HFFc6 (cell line): Measurements from ENCODE around the gene CFL1. TPM values are rescaled to one million over a fixed set of nuclear protein-coding genes. Genes with fewer than 3 reads are reported as not detected.
A peak's percentile ranks its signal among the peaks of the same experiment; 100 is the strongest.

ENCODE experiments used
- DNase-seq: peaks from one replicate; pipeline ENCODE4 v3.0.0-alpha.2; 2018
- H3K27ac Mint-ChIP-seq: 2 replicates; pipeline ENCODE4 v1.8.0; 2020; ENCODE audit warnings: mild to moderate bottlenecking, mixed read lengths
- H3K27me3 Mint-ChIP-seq: 2 replicates; pipeline ENCODE4 v1.8.0; 2021; ENCODE audit warnings: mild to moderate bottlenecking, moderate library complexity, mixed read lengths; ENCODE audit not compliant: insufficient read depth
- H3K36me3 Mint-ChIP-seq: 2 replicates; pipeline ENCODE4 v1.8.0; 2021; ENCODE audit warnings: low read depth, mixed read lengths
- H3K4me1 Mint-ChIP-seq: 2 replicates; pipeline ENCODE4 v1.8.0; 2020; ENCODE audit warnings: low read depth, mixed read lengths
- H3K4me3 Mint-ChIP-seq: 2 replicates; pipeline ENCODE4 v1.8.0; 2020; ENCODE audit warnings: mild to moderate bottlenecking, moderate library complexity, mixed read lengths
- H3K9me3 Mint-ChIP-seq: 2 replicates; pipeline ENCODE4 v1.8.0; 2020; ENCODE audit warnings: mild to moderate bottlenecking, mixed read lengths
- CTCF ChIP-seq: fragments of 200-600 bp; sonication (generic); IDR thresholded peaks from 2 replicates; pipeline ENCODE4 v1.5.0; 2021; ENCODE audit warnings: antibody characterized with exemption, mild to moderate bottlenecking
- total RNA-seq, 6 experiments: library from RNA; stranded (reverse); fragmentation: NEBNext Ultra II Directional; extraction: Animal tissue kit (Norgen Biotek cat#: 25700); gene quantifications; 2 replicates in 1 of 6; 3 replicates in 5 of 6; pipeline ENCODE4 v1.2.3, GENCODE V29; 2021

Gene CFL1
- total RNA-seq, 6 experiments from 2014 or later, result 2,002 to 2,288 (median 2,238) TPM

GRCh38 chr11:65900125-65900898, 42.3 kb upstream of the CFL1 start, which contains the start of gene FOSL1:
TSS of gene FOSL1 (minus strand) at chr11:65900388. CDS start at chr11:65900339, 49 bp downstream.
- peaks cover 34% of the 10 kb centered on the region for H3K36me3 Mint-ChIP-seq
- peaks cover 63% of the 10 kb centered on the region for H3K4me1 Mint-ChIP-seq
- peaks cover 12% of the 10 kb centered on the region for H3K9me3 Mint-ChIP-seq
- H3K4me3 Mint-ChIP-seq, result peak within 1 kb of the TSS; percentile 97
- TF ChIP-seq CTCF, result no peak; the same call in 1 of the 2 replicates
- peak; percentile 96 for DNase-seq
- H3K27ac Mint-ChIP-seq, result peak within 1 kb of the TSS; percentile 95
- peaks cover 40% of the 10 kb centered on the region for H3K27me3 Mint-ChIP-seq

GRCh38 chr11:65899356-65900124, 41.6 kb upstream of the CFL1 start:
- peaks cover 12% of the 10 kb centered on the region for H3K9me3 Mint-ChIP-seq
- H3K27me3 Mint-ChIP-seq, result peaks cover 47% of the 10 kb centered on the region
- H3K36me3 Mint-ChIP-seq, result peaks cover 40% of the 10 kb centered on the region
- H3K27ac Mint-ChIP-seq, result peak overlapping the region; percentile 95
- H3K4me3 Mint-ChIP-seq, result peak overlapping the region; percentile 97
- peaks cover 68% of the 10 kb centered on the region for H3K4me1 Mint-ChIP-seq
- TF ChIP-seq CTCF, result peak; percentile 33; the same call in 1 of the 2 replicates
- peak; percentile 77 for DNase-seq

GRCh38 chr11:65898656-65899355, 40.8 kb upstream of the CFL1 start:
- H3K4me3 Mint-ChIP-seq, result peak overlapping the region; percentile 97
- no peak for TF ChIP-seq CTCF
- H3K36me3 Mint-ChIP-seq, result peaks cover 47% of the 10 kb centered on the region
- H3K27ac Mint-ChIP-seq, result peak overlapping the region; percentile 99
- no peak for DNase-seq
- peaks cover 54% of the 10 kb centered on the region for H3K27me3 Mint-ChIP-seq
- H3K4me1 Mint-ChIP-seq, result peaks cover 70% of the 10 kb centered on the region
- H3K9me3 Mint-ChIP-seq, result peaks cover 18% of the 10 kb centered on the region

- peak overlapping the region; percentile 99 for H3K27ac Mint-ChIP-seq
- H3K4me3 Mint-ChIP-seq, result peak overlapping the region; percentile 97
- H3K4me1 Mint-ChIP-seq, result peaks cover 70% of the 10 kb centered on the region
- TF ChIP-seq CTCF, result no peak
- peaks cover 59% of the 10 kb centered on the region for H3K36me3 Mint-ChIP-seq
- H3K9me3 Mint-ChIP-seq, result peaks cover 18% of the 10 kb centered on the region
- no peak for DNase-seq
- H3K27me3 Mint-ChIP-seq, result peaks cover 72% of the 10 kb centered on the region
Observed at GRCh38 chr11:65897020-65897471, 39.1 kb upstream of the CFL1 start.
